ENCODE measurements around the gene METTL26.
A peak's percentile ranks its signal among the peaks of the same experiment; 100 is the strongest.

The METTL26 gene

GRCh38 chr16:644556-644955 lies 8.5 kb upstream of the METTL26 start:
- Histone ChIP-seq H3K4me1 (ENCODE audit: control insufficient read depth, insufficient read depth, low read length, poor library complexity, severe bottlenecking) (peaks cover 12% of the 10 kb centered on the region), H3K27ac (ENCODE audit: low read depth, low read length, severe bottlenecking) (no peak overlapping the region), H3K9me3 (ENCODE audit: control insufficient read depth, low read length) (no peaks in the 10 kb centered on the region), H3K4me3 (ENCODE audit: extremely low read depth, insufficient read depth, low read length, poor library complexity, severe bottlenecking) (no peak overlapping the region), H3K36me3 (ENCODE audit: control insufficient read depth, insufficient read depth, low read length) (no peaks in the 10 kb centered on the region)
- 99 to 100% methylated on average over 3 to 12 of the region's 12 CpGs for WGBS, 2 experiments (ENCODE audit: insufficient coverage in 2 of 2)

GRCh38 chr16:643050-643368 lies 6.9 kb upstream of the METTL26 start:
- H3K4me3 ChIP-seq (ENCODE audit: extremely low read depth, insufficient read depth, low read length, poor library complexity, severe bottlenecking): peak overlapping the region; percentile 56
- H3K27ac ChIP-seq (ENCODE audit: low read depth, low read length, severe bottlenecking): no peak overlapping the region
- WGBS, 2 experiments (ENCODE audit: insufficient coverage in 2 of 2): 92 to 94% methylated on average over 10 to 11 of the region's 13 CpGs
- H3K4me1 ChIP-seq (ENCODE audit: control insufficient read depth, insufficient read depth, low read length, poor library complexity, severe bottlenecking): peaks cover 10% of the 10 kb centered on the region
- no peaks in the 10 kb centered on the region for H3K9me3 ChIP-seq (ENCODE audit: control insufficient read depth, low read length)
- H3K36me3 ChIP-seq (ENCODE audit: control insufficient read depth, insufficient read depth, low read length): no peaks in the 10 kb centered on the region

- WGBS, 2 experiments (ENCODE audit: insufficient coverage in 2 of 2): 6 to 12% methylated on average over 59 to 64 of the region's 72 CpGs
Observed at GRCh38 chr16:642189-643049, 6.3 kb upstream of the METTL26 start.

GRCh38 chr16:641326-642188 lies 5.5 kb upstream of the METTL26 start, which contains the start of gene MCRIP2:
Gene MCRIP2 (plus strand): TSS chr16:641828. CDS start chr16:641992, 164 bp downstream.
- Histone ChIP-seq H3K27ac (ENCODE audit: low read depth, low read length, severe bottlenecking) (no peak within 1 kb of the TSS), H3K4me1 (ENCODE audit: control insufficient read depth, insufficient read depth, low read length, poor library complexity, severe bottlenecking) (peaks cover 11% of the 10 kb centered on the region), H3K9me3 (ENCODE audit: control insufficient read depth, low read length) (no peaks in the 10 kb centered on the region), H3K36me3 (ENCODE audit: control insufficient read depth, insufficient read depth, low read length) (no peaks in the 10 kb centered on the region), H3K4me3 (ENCODE audit: extremely low read depth, insufficient read depth, low read length, poor library complexity, severe bottlenecking) (peak within 1 kb of the TSS; percentile 56)
- 1 to 3% methylated on average over 56 to 77 of the region's 81 CpGs for WGBS, 2 experiments (ENCODE audit: insufficient coverage in 2 of 2)

More at GRCh38 chr16:642189-643049, 6.3 kb upstream of the METTL26 start:
- Histone ChIP-seq H3K27ac (ENCODE audit: low read depth, low read length, severe bottlenecking) (no peak overlapping the region), H3K36me3 (ENCODE audit: control insufficient read depth, insufficient read depth, low read length) (no peaks in the 10 kb centered on the region), H3K4me1 (ENCODE audit: control insufficient read depth, insufficient read depth, low read length, poor library complexity, severe bottlenecking) (peaks cover 11% of the 10 kb centered on the region), H3K9me3 (ENCODE audit: control insufficient read depth, low read length) (no peaks in the 10 kb centered on the region), H3K4me3 (ENCODE audit: extremely low read depth, insufficient read depth, low read length, poor library complexity, severe bottlenecking) (peak overlapping the region; percentile 56)

- no peaks in the 10 kb centered on the region for H3K36me3 ChIP-seq (ENCODE audit: control insufficient read depth, insufficient read depth, low read length)
- WGBS, 2 experiments (ENCODE audit: insufficient coverage in 2 of 2): 62 to 100% methylated on average over 2 of the region's 5 CpGs
- H3K4me3 ChIP-seq (ENCODE audit: extremely low read depth, insufficient read depth, low read length, poor library complexity, severe bottlenecking): no peak overlapping the region
Observed at GRCh38 chr16:640614-641013, 4.5 kb upstream of the METTL26 start.

GRCh38 chr16:638836-639235 lies 2.7 kb upstream of the METTL26 start:
- H3K9me3 ChIP-seq (ENCODE audit: control insufficient read depth, low read length): no peaks in the 10 kb centered on the region
- no peak overlapping the region for H3K4me3 ChIP-seq (ENCODE audit: extremely low read depth, insufficient read depth, low read length, poor library complexity, severe bottlenecking)
- peaks cover 7% of the 10 kb centered on the region for H3K36me3 ChIP-seq (ENCODE audit: control insufficient read depth, insufficient read depth, low read length)
- no peak overlapping the region for H3K27ac ChIP-seq (ENCODE audit: low read depth, low read length, severe bottlenecking)
- WGBS, 2 experiments (ENCODE audit: insufficient coverage in 2 of 2): 91 to 100% methylated on average over 5 to 6 of the region's 9 CpGs
- H3K4me1 ChIP-seq (ENCODE audit: control insufficient read depth, insufficient read depth, low read length, poor library complexity, severe bottlenecking): peaks cover 18% of the 10 kb centered on the region

More at GRCh38 chr16:640614-641013, 4.5 kb upstream of the METTL26 start:
- peaks cover 11% of the 10 kb centered on the region for H3K4me1 ChIP-seq (ENCODE audit: control insufficient read depth, insufficient read depth, low read length, poor library complexity, severe bottlenecking)
- H3K9me3 ChIP-seq (ENCODE audit: control insufficient read depth, low read length): no peaks in the 10 kb centered on the region
- H3K27ac ChIP-seq (ENCODE audit: low read depth, low read length, severe bottlenecking): no peak overlapping the region

- Histone ChIP-seq H3K36me3 (ENCODE audit: control insufficient read depth, insufficient read depth, low read length) (peaks cover 14% of the 10 kb centered on the region), H3K9me3 (ENCODE audit: control insufficient read depth, low read length) (no peaks in the 10 kb centered on the region), H3K27ac (ENCODE audit: low read depth, low read length, severe bottlenecking) (no peak overlapping the region), H3K4me1 (ENCODE audit: control insufficient read depth, insufficient read depth, low read length, poor library complexity, severe bottlenecking) (peaks cover 18% of the 10 kb centered on the region), H3K4me3 (ENCODE audit: extremely low read depth, insufficient read depth, low read length, poor library complexity, severe bottlenecking) (no peak overlapping the region)
- WGBS, 2 experiments (ENCODE audit: insufficient coverage in 2 of 2): 91 to 93% methylated on average over 7 to 15 of the region's 15 CpGs
Observed at GRCh38 chr16:638034-638543, 2.0 kb upstream of the METTL26 start.

GRCh38 chr16:637081-638018 lies 1.2 kb upstream of the METTL26 start:
- H3K36me3 ChIP-seq (ENCODE audit: control insufficient read depth, insufficient read depth, low read length): peaks cover 19% of the 10 kb centered on the region
- H3K27ac ChIP-seq (ENCODE audit: low read depth, low read length, severe bottlenecking): peak overlapping the region; percentile 91
- peaks cover 12% of the 10 kb centered on the region for H3K4me1 ChIP-seq (ENCODE audit: control insufficient read depth, insufficient read depth, low read length, poor library complexity, severe bottlenecking)
- 42 to 45% methylated on average over 34 to 37 of the region's 53 CpGs for WGBS, 2 experiments (ENCODE audit: insufficient coverage in 2 of 2)
- peak overlapping the region; percentile 75 for H3K4me3 ChIP-seq (ENCODE audit: extremely low read depth, insufficient read depth, low read length, poor library complexity, severe bottlenecking)
- no peaks in the 10 kb centered on the region for H3K9me3 ChIP-seq (ENCODE audit: control insufficient read depth, low read length)

GRCh38 chr16:635573-636205 lies 416 bp downstream of the METTL26 start:
- Histone ChIP-seq H3K9me3 (ENCODE audit: control insufficient read depth, low read length) (no peaks in the 10 kb centered on the region), H3K27ac (ENCODE audit: low read depth, low read length, severe bottlenecking) (no peak overlapping the region), H3K36me3 (ENCODE audit: control insufficient read depth, insufficient read depth, low read length) (peaks cover 22% of the 10 kb centered on the region), H3K4me1 (ENCODE audit: control insufficient read depth, insufficient read depth, low read length, poor library complexity, severe bottlenecking) (peaks cover 20% of the 10 kb centered on the region), H3K4me3 (ENCODE audit: extremely low read depth, insufficient read depth, low read length, poor library complexity, severe bottlenecking) (peak overlapping the region; percentile 75)
- WGBS, 2 experiments (ENCODE audit: insufficient coverage in 2 of 2): 14 to 15% methylated on average over 44 to 50 of the region's 55 CpGs
